GM21528 (cell line): ENCODE results near the gene RABEP2.
"Not testable (repeated sequence)": the region's sequence is repeated elsewhere in the genome, so short reads cannot be mapped to it uniquely, and the experiment has no call there.

ENCODE experiments used
- ATAC-seq: cut with Tn5 transposase; IDR thresholded peaks from one replicate; pipeline ENCODE4 v1.9.1; 2021; ENCODE audit warnings: mild to moderate bottlenecking, moderate library complexity; ENCODE audit not compliant: unreplicated experiment, low FRiP score

RABEP2 gene

DNA sequence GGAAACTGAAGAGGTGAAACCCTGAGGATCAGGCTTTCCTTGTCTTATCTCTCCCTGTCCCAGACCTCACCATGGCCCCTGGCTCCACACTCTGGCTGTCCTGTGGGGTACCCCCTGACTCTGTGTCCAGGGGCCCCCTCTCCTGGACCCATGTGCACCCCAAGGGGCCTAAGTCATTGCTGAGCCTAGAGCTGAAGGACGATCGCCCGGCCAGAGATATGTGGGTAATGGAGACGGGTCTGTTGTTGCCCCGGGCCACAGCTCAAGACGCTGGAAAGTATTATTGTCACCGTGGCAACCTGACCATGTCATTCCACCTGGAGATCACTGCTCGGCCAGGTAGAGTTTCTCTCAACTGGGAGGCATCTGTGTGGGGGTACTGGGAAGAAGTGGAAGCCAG, 8.1 kb upstream of the RABEP2 start:
- ATAC-seq = no peak

DNA sequence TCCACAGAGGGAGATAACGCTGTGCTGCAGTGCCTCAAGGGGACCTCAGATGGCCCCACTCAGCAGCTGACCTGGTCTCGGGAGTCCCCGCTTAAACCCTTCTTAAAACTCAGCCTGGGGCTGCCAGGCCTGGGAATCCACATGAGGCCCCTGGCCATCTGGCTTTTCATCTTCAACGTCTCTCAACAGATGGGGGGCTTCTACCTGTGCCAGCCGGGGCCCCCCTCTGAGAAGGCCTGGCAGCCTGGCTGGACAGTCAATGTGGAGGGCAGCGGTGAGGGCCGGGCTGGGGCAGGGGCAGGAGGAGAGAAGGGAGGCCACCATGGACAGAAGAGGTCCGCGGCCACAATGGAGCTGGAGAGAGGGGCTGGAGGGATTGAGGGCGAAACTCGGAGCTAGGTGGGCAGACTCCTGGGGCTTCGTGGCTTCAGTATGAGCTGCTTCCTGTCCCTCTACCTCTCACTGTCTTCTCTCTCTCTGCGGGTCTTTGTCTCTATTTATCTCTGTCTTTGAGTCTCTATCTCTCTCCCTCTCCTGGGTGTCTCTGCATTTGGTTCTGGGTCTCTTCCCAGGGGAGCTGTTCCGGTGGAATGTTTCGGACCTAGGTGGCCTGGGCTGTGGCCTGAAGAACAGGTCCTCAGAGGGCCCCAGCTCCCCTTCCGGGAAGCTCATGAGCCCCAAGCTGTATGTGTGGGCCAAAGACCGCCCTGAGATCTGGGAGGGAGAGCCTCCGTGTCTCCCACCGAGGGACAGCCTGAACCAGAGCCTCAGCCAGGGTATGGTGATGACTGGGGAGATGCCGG, 7.5 kb upstream of the RABEP2 start:
- no peak for ATAC-seq

DNA sequence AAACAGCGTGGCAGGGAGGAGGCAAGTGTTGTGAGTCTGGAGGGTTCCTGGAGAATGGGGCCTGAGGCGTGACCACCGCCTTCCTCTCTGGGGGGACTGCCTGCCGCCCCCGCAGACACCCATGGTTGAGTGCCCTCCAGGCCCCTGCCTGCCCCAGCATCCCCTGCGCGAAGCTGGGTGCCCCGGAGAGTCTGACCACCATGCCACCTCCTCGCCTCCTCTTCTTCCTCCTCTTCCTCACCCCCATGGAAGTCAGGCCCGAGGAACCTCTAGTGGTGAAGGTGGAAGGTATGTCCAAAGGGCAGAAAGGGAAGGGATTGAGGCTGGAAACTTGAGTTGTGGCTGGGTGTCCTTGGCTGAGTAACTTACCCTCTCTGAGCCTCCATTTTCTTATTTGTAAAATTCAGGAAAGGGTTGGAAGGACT, 6.8 kb upstream of the RABEP2 start, which contains the start of gene CD19:
Gene CD19 (plus strand): TSS at position 171 of the 425 bp plus-strand sequence. CDS start 30 bp downstream, at position 201.
- ATAC-seq = no peak

DNA sequence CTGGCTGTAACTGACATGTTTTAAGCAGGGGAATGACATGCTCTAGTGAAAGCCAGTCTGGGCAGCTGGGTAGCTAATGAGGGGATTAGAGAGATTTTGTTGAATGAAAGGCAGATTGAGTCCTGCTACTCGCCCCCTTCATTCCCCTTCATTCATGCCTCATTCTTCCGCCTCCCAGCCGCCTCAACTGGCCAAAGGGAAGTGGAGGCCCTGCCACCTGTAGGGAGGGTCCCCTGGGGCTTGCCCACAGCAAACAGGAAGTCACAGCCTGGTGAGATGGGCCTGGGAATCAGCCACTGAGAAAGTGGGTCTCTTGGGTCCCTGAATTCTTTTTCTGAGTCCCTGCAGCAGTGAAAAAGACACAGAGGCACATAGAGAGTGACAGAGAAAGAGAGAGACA, 5.6 kb upstream of the RABEP2 start:
- ATAC-seq = no peak

DNA sequence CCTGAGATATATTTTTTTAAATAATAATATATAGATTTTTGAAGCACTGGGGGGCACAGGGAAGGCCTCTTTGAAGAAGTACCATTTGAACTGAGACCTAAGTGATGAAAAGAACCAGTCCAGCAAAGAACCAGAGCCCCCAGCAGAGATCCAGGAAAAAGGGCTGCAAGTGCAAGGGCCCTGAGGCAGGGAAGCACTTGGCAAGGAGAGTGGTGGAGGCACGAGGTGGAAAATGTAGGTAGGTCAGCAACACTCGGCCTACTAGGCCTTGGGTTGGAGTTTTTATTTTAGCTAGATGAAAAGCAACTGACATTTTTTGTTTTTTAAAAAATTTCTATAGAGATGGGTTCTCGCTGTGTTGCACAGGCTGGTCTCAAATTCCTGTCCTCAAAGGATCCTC, 5.2 kb upstream of the RABEP2 start:
- ATAC-seq = no peak

DNA sequence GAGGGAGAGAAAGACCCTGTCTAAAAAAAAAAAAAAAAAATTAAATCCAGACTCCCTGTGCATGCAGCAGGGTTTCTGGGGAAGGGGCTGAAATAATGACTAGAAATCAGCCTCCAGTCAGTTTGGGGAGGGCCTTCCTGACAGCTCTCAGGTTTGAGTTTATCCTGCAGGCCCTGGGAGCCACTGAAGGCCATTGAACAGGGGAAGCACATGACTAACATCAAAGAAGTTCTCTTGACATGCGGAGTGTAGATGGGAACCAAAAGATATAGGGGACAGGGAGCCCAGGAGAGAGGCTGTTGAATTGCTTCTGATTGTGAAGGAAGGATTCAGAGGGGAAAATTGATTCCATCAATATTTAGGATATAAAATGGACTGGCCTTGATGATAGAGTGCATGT, 2.8 kb upstream of the RABEP2 start:
- no peak for ATAC-seq

DNA sequence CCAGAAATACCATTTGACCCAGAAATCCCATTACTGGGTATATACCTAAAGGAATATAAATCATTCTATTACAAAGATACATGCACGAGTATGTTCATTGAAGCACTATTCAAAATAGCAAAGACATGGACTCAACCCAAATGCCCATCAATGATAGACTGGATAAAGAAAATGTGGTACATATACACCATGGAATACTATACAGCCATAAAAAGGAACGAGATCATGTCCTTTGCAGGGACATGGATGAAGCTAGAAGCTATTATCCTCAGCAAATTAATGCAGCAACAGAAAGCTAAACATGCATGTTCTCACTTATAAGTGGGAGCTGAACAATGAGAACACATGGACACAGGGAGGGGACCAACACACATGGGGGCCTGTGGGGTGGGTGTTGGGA, 1.2 kb upstream of the RABEP2 start:
- ATAC-seq = not testable (repeated sequence)

DNA sequence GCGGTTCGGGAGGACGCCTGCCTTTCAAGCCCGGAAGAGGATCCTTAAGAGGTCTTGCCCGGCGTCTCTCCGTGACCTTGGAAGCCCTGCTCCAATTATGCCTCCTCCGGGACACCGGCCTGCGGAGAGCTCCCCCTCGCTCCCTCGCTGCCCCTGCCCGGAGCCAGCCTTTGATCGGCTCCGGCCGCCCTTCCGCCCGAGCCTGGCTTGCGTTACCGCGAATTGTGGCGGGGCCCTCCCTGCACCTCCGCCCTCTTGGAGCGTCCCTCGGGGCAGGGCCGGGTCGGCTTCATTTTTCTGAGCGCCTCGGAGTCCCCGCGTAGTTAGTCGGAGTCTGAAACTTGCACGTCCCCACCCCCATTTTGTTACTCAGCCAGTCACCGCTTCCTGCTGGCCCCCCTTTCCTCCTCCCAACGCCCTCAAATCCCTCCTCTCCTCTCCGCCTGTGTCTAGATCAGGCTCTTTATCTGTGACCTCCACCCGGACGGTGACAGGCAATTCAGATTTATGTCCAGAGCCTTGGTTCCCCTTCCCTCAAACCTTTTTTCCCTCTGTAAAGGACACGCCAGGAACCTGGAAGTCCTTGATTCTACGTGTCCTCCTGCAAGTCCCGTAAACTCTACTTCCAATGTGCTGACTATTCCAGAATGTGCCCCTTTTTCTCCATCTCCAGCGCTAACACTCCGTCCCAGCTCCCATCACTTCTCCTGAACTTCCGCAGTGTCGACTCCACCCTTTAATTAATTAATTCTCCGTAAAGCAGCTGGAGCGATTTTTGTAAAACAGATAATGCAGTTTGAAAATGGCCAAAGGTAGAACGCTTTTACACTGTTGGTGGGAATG, 569 bp upstream of the RABEP2 start:
- ATAC-seq = peak; percentile 30

DNA sequence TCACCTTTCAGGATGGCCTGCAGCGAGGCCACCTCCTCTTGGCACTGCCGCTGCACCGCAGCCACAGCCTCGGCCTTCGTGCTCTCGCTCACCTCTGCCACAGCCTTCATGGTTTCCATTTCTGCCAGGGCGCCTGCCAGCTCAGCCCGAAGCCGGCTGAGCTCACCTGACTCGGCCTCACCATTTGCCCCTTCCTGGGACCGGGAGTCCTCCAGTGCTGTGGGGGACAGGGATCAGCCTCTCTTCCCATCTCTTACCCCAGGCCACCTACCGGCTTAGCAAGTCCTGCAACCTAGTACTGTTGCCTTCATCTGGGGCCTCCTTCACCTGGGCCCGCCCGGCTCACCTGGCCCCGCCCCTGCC, 658 bp downstream of the RABEP2 start:
- no peak for ATAC-seq

DNA sequence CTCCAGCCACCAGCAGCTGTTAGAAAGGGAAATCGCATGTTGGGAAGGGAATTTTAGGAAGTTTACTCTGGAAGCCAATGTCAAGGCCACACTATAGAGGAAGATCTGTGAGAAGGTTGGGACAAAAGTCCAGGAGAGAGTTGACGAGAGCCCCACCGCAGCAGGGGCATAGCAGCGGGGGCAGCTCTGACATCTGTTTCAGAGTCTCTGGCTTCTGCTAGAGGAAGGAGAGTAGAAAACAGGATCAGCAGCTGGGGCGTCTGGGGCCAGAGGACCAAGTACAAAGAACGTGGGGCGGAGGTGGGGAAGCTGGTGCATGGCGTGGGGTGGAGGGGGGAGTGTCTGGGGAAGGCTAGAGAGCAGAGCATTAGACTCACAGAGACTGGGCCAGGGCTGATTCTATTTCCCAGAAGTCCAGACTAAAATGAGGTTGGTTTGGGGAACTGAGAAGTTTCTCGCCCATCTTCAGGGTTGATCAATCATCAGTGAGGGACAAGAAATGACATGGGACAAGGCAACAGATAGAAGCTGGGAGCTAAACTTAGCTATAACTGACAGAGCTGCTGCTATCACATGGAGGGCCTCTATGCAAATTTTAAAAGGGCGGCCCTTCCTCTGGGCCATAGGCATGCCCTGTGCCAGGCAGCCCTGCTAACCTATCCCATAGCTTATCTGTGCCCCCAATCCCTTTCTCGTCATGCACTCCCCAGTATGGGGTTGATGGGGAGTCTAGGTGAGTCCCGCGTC, 1.2 kb downstream of the RABEP2 start:
- ATAC-seq = peak; percentile 56

DNA sequence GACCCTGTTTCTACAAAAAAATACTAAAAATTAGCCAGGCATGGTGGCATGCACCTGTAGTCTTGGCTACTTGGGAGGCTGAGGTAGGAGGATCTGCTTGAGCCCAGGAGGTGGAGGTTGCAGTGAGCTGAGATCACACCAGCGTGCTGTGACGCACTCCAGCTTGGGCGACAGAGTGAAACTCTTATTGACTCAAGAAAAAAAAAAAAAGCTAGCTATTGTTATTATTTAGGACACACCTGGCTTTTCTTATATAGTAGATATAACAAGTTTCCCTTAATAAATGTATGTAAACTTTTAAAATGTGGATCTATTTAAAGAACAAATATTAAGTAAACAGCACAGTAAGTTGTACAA, 1.8 kb downstream of the RABEP2 start:
- no peak for ATAC-seq

DNA sequence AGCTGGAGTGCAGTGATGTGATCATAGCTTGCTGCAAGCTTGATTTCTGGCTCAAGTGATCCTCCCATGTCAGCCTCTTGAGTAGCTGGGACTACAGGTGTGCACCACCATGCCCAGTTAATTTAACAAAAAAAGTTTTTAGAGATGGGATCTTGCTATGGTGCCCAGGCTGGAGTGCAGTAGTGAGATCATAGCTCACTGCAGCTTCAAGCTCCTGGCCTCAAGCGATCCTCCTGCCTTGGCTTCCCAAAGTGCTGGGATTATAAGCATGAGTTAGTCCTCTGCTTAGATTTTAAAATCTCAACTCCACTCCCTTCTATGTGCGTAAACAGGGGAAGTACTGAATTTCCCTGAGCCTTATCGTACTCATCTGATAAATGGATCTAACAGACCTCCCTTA, 6.3 kb downstream of the RABEP2 start:
- ATAC-seq = no peak

DNA sequence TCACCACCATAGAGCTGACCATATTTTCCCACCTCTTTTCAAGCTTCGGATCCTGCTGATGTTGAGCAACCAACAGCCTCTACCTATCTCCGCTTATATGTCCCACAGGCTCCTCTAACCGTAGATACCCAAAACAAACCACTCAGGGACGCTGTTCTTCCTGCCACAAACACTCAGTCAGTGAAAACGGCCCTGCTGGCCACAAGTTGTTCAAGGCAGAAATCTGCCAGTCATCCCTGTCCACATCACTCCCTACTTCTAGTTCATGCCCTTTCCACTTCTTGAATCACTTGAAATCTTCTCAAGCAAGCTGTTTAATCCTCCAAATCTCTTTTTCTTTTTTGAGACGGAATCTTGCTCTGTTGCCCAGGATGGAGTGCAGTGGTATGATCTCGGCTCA, 7.9 kb downstream of the RABEP2 start:
- ATAC-seq = no peak

DNA sequence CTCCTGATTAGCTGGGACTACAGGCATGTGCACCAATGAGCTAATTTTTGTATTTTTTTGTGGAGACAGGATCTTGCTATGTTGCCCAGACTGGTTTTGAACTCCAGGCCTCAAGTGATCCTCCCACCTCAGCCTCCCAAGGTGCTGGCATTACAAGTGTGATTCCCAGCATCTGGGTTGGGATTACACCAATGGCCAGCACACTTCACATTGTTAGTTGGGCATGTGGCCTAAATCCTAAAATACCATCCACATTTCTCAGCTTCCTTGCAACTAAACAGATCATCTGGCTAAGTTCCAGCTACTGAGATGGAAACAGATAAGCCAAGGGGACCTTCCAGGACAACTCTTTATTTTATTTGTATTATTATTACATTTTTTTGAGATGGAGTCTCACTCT, 9.9 kb downstream of the RABEP2 start:
- no peak for ATAC-seq

DNA sequence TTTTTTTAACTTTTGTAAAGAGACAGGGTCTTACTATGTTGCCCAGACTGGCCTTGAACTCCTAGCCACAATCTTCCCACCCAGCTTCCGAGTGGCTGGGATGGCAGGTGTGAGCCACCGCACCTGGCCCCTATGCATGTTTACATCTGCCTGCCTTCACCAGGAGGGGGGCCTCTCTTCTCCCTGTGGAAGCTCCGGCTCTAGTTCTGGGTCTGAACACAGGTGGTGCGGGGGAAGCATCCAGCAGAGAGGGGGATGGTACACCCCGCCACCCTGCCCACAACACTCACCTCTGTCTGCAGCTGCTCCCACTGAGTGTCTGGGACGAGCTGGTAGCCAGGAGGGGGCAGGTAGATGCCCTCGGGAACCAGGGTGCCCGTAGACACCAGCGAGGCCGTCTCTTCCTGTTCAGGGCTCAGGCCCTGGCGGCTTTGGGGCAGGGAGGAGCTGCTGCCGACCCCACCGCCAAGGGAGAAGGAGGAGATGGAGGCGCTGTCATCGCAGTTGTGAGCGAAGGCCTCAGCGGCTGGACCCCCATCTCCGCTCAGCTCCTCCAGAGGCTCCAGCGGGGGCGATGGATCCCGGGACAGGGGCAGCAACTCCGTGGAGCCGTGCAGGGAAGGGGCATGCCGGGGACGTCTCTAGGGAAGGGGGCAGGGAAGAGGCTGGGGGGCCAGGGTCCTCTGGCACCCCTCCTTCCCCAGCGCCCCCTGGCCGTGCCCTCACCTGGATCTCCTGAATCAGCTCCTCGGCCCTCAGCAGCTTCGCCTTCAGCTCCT, 10.9 kb downstream of the RABEP2 start:
- no peak for ATAC-seq

DNA sequence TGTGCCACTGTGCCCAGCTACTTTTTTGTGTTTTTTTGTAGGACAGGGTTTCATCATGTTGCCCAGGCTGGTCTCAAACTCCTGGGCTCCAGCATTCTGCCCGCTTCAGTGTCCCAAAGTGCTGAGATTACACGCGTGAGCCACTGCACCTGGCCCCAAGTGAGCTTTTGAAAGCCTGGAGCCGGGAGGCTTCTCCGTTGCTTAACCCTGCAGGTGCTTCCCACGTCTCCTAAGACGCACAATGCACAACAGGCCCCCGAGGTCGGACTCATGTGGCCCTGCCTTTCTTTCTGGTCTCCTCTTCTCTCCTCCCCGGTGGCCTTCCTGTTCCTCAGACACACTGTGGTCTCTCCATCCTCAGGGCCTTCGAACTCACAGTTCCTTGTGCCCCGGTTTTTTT, 12.5 kb downstream of the RABEP2 start:
- ATAC-seq = no peak

DNA sequence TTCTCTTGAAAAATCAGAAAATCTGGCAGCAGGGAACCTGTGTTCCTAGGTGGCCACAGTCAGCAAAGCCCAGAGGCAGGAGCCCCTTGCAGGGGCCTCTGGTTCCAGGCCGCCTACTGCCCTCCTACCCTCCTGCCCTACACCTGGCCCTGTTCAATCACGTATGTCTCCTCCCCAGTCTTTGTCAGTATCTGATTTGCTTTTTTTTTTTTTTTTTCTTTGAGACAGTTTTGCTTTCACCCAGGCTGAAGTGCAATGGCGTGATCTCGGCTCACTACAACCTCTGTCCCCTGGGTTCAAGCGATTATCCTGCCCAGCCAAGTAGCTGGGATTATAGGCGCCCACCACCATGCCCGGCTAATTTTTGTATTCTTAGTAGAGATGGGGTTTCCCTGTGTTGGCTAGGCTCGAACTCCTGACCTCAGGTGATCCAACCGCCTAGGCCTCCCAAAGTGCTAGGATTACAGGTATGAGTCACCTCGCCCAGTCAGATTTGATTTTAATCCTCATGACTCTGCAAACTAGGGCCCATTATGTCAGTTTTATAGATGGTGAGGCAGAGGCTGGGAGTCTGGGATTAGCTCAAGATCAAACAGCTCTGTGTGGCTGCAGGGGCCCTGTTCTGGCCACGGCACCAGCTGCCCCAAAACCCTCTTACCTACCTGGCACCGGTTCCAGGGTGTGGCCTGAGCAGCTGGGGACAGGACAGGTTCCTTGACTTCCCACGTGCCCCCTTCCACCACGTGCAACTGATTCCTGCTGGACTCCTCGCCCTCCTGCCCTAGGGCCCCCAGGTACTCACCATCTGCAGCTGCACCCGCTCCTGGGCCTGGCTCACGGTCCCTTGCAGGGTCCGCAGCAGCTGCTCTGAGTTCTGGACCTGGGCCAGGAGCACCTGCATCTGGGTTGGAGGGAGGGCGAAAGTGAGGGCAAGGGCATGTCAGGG, 14.7 kb downstream of the RABEP2 start:
- no peak for ATAC-seq

DNA sequence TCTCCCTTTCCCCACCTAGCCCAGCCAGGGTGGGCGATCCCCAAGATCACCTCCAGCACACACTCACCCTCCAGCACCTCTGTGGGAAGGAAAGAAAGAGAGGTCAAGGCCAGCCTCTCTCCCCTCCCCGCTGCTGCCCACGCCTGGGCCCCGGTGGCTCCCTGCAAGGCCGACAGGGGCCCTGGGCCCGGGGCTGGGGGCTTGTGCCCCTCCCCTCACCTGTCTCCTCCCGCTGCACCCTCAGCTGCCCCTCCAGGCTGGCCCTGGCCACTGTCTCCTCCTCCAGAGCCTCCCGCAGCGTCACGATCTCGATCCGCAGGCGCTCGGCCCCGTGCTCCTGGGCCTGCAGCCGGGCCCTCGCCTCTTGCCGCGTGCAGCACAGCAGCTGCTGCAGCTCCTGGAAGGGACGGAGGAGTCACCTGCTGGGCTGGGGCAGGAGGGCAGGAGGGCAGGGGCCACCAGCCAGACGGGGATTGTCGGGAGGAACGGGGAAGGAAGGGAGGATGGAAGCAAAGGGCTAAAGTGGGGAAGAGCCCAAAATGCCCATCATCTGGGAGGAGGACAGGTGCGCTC, 19.2 kb downstream of the RABEP2 start:
- ATAC-seq = no peak

DNA sequence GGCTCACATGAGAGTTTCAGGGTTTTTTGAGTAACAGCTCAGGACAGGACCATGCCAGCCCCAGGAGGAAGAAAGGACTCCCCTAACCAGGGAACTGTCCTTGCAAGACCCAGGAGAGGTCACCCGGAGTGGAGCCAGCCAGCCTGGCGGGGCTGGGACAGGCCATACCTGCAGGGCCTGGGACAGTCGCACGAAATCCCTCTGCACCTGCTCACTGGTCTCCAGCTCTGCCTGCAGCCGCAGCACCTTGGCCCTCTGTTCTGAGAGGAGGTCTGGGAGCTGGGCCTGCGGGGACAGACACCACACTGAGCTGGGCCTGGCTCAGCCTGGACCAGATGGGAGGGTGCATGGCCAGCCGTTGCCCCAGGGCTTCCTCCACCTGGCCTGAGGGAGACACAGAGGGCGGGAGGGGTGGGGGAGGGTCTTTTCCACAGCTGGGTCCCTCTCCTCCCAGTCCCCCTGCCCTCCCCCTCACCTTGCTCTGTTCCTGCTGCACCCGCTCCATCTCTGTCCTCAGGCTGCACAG, 19.7 kb downstream of the RABEP2 start:
- no peak for ATAC-seq
